HEK293T (cell line): Measurements from ENCODE around the gene TEX38.
"Not testable (repeated sequence)": the region's sequence is repeated elsewhere in the genome, so short reads cannot be mapped to it uniquely, and the experiment has no call there.

Experiments used
- CTCF ChIA-PET: fragments of 350-600 bp; formaldehyde crosslinking; extraction: SDS; loops from one replicate; lab custom pipeline; 2021; ENCODE audit warnings: antibody characterized with exemption, inconsistent platforms; lab: Yijun Ruan, JAX
- POLR2A ChIA-PET: fragments of 350-600 bp; formaldehyde crosslinking; extraction: SDS; loops from one replicate; lab custom pipeline; 2020; ENCODE audit warnings: antibody characterized with exemption, inconsistent platforms; lab: Yijun Ruan, JAX
- DNase-seq: peaks from one replicate; pipeline ENCODE4 v3.0.0; 2012; ENCODE audit warnings: mixed read lengths; ENCODE audit errors: extremely low spot score
- ARNT ChIP-seq: fragments of 450-650 bp; IDR thresholded peaks from 2 replicates; pipeline ENCODE4 v1.6.1; 2017; ENCODE audit warnings: mild to moderate bottlenecking
- BHLHE40 ChIP-seq: fragments of 450-650 bp; IDR thresholded peaks from 2 replicates; pipeline ENCODE4 v1.6.1; 2016; ENCODE audit warnings: mild to moderate bottlenecking, moderate library complexity, borderline replicate concordance
- CTBP1 ChIP-seq: fragments of 450-650 bp; IDR thresholded peaks from 2 replicates; pipeline ENCODE4 v1.6.1; 2016; ENCODE audit warnings: borderline replicate concordance
- ELF4 ChIP-seq: fragments of 450-650 bp; IDR thresholded peaks from 2 replicates; pipeline ENCODE4 v1.6.1; 2017; ENCODE audit warnings: antibody characterized with exemption
- FOXA1 ChIP-seq: fragments of 450-650 bp; IDR thresholded peaks from 2 replicates; pipeline ENCODE4 v1.6.1; 2016; ENCODE audit warnings: mild to moderate bottlenecking
- FOXK2 ChIP-seq: fragments of 450-650 bp; IDR thresholded peaks from 2 replicates; pipeline ENCODE4 v1.6.1; 2016; ENCODE audit warnings: mild to moderate bottlenecking
- FOXM1 ChIP-seq: fragments of 450-650 bp; IDR thresholded peaks from 2 replicates; pipeline ENCODE4 v1.6.1; 2017; ENCODE audit warnings: mild to moderate bottlenecking, borderline replicate concordance
- HDGF ChIP-seq: fragments of 450-650 bp; IDR thresholded peaks from 2 replicates; pipeline ENCODE4 v1.6.1; 2017; ENCODE audit warnings: antibody characterized with exemption, borderline replicate concordance
- L3MBTL2 ChIP-seq: fragments of 450-650 bp; conservative IDR thresholded peaks from 2 replicates; pipeline ENCODE4 v1.6.1; 2016; ENCODE audit warnings: mild to moderate bottlenecking
- LEF1 ChIP-seq: fragments of 450-650 bp; IDR thresholded peaks from 2 replicates; pipeline ENCODE4 v1.6.1; 2017; ENCODE audit warnings: mild to moderate bottlenecking, borderline replicate concordance
- NFRKB ChIP-seq: fragments of 450-650 bp; IDR thresholded peaks from 2 replicates; pipeline ENCODE4 v1.6.1; 2016; ENCODE audit warnings: mild to moderate bottlenecking, moderate library complexity
- SP1 ChIP-seq: fragments of 450-650 bp; IDR thresholded peaks from 2 replicates; pipeline ENCODE4 v1.6.1; 2017
- SUZ12 ChIP-seq: fragments of 450-650 bp; IDR thresholded peaks from 2 replicates; pipeline ENCODE4 v1.6.1; 2016; ENCODE audit warnings: mild to moderate bottlenecking
- TARDBP ChIP-seq: fragments of 450-650 bp; IDR thresholded peaks from 2 replicates; pipeline ENCODE4 v1.6.1; 2016
- ZNF384 ChIP-seq: fragments of 450-650 bp; IDR thresholded peaks from 2 replicates; pipeline ENCODE4 v1.6.1; 2016
- TF ChIP-seq, protein P1 (sequence below): fragments of 450-650 bp; IDR thresholded peaks from 2 replicates; pipeline ENCODE4 v1.6.1; 2016

TEX38 gene

GRCh38 chr1:46657775-46658174 is 13.9 kb upstream of the TEX38 start:
- TF ChIP-seq, protein P1, sequence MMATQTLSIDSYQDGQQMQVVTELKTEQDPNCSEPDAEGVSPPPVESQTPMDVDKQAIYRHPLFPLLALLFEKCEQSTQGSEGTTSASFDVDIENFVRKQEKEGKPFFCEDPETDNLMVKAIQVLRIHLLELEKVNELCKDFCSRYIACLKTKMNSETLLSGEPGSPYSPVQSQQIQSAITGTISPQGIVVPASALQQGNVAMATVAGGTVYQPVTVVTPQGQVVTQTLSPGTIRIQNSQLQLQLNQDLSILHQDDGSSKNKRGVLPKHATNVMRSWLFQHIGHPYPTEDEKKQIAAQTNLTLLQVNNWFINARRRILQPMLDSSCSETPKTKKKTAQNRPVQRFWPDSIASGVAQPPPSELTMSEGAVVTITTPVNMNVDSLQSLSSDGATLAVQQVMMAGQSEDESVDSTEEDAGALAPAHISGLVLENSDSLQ, result no peak
- no peak for TF ChIP-seq SUZ12
- no peak for TF ChIP-seq BHLHE40
- TF ChIP-seq ZNF384, result no peak
- no peak for TF ChIP-seq ARNT
- TF ChIP-seq SP1, result no peak
- no peak for TF ChIP-seq L3MBTL2
- TF ChIP-seq CTBP1, result no peak
- TF ChIP-seq FOXA1, result no peak
- TF ChIP-seq FOXK2, result no peak
- TF ChIP-seq LEF1, result no peak
- TF ChIP-seq HDGF, result no peak
- no peak for DNase-seq
- ChIA-PET CTCF (interaction anchor here (1.6 kb wide), 1 partner anchor 67 kb away, joined by 4 read pairs; no protein-coding TSS in a partner anchor), POLR2A (interaction anchor here (1.2 kb wide), 1 partner anchor 10 kb away, joined by 3 read pairs; the partner anchor contains the start of gene ATPAF1)

DNA sequence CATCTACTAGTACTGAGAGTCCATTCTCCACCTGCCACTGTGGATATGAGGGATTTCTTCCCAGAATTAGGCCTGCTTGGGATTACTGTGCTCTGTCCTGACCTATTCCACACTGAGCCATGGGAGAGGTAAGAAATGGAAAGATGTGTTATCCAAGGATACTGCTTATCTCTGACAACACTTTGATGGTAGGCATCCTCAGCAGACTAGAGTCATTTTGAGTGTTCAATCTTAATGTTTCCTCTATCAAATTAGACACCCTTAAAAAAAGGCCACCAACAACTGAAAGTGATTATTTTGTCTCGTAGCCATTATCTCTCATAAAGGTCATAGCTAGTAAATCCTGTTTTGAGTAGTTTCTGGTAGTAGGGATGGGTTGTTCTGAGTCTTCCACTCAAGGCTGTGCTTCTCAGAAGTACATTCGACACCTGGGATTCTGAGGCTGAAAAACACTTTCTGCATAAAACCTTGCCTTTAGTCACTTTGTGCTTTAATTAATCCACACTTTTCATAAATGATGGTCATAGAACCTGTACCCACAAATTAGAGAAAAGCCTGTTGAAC is 12.3 kb upstream of the TEX38 start:
- no peak for DNase-seq
- POLR2A ChIA-PET, result interaction anchor here (1.1 kb wide), 1 partner anchor 8 kb away, joined by 3 read pairs; no protein-coding TSS in a partner anchor
- no peak for TF ChIP-seq FOXM1
- no peak for TF ChIP-seq LEF1
- TF ChIP-seq FOXA1, result no peak
- TF ChIP-seq SUZ12, result no peak
- no peak for TF ChIP-seq HDGF
- CTCF ChIA-PET, result no interaction called here

GRCh38 chr1:46660116-46660515 is 11.5 kb upstream of the TEX38 start:
- CTCF ChIA-PET, POLR2A ChIA-PET, DNase-seq: not testable (repeated sequence)

GRCh38 chr1:46662919-46663318 is 8.7 kb upstream of the TEX38 start:
- CTCF ChIA-PET, DNase-seq, POLR2A ChIA-PET: not testable (repeated sequence)

- POLR2A ChIA-PET, result no interaction called here
- TF ChIP-seq TARDBP, result no peak
- no peak for TF ChIP-seq ARNT
- TF ChIP-seq CTBP1, result no peak
- no peak for TF ChIP-seq NFRKB
- no peak for TF ChIP-seq FOXM1
- TF ChIP-seq FOXK2, result no peak
- TF ChIP-seq SP1, result no peak
- TF ChIP-seq, protein P1, result no peak
- no peak for TF ChIP-seq BHLHE40
- no peak for TF ChIP-seq ZNF384
- no peak for TF ChIP-seq ELF4
- DNase-seq, result no peak
- CTCF ChIA-PET, result no interaction called here
These were observed 5.7 kb upstream of the TEX38 start for GRCh38 chr1:46665983-46666382.

DNA sequence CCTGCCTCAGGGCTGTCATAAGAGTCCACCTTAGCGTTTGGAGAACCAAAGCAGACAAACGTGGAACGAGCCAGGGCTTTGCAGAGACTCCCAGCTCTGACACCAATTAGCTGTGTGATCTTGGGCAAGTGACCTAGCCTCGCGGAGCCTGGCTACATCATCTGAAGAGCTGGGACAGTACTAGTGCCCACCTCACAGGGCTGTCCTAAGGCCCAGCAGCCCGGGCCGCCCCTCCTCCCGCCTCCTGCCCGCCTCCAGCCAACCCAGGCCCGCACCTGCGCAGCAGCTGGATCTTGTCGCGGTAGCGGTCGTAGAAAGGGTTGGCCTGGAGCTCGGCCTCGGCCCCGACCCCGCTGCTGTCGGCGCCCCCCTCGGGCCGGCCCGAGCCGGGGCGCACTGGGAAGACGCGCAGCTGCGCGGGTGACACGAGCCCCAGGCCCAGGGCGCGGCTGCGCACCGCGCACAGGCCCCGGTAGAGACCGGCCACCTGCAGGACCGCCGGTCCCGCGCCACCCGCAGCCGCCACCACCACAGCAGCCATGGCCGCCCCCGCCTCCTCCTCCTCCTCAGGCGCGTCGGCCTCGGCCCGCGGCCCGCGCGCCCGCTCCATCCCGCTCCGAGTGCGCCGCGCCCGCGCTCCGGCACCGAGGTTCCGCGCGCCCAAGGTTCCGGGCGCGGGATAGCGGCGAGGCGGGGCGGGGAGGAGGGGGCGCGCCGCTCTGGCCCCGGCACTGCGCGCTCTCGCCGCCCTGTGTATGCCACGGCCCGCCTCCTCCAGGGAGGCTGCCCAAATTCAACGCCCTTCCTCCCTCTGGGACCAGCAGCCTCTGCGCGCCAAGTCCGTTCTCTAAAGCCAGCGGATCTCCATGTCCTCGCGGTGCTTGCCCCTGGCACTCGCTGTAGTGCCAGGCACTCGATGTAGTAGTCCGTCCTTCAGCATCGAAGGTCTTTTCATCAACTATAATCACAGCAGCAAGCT is 3.6 kb upstream of the TEX38 start, which contains the start of gene ATPAF1:
Gene ATPAF1 (minus strand): TSS at position 583 of the 979 bp plus-strand sequence. CDS start 42 bp downstream, at position 541.
- TF ChIP-seq ARNT (peak; percentile 81), SP1 (no peak), FOXM1 (peak; percentile 78), L3MBTL2 (peak; percentile 85), NFRKB (no peak), BHLHE40 (no peak), FOXA1 (no peak), CTBP1 (no peak), SUZ12 (no peak), LEF1 (peak; percentile 80; the same call in 1 of the 2 replicates), TARDBP (no peak)
- CTCF ChIA-PET, result no interaction called here
- POLR2A ChIA-PET, result interaction anchor here (0.7 to 1.6 kb wide), 10 partner anchors 9 to 511 kb away, joined by 3 to 5 read pairs (median 4); partner anchors contain the start of gene EFCAB14
- DNase-seq, result peak; percentile 89

DNA sequence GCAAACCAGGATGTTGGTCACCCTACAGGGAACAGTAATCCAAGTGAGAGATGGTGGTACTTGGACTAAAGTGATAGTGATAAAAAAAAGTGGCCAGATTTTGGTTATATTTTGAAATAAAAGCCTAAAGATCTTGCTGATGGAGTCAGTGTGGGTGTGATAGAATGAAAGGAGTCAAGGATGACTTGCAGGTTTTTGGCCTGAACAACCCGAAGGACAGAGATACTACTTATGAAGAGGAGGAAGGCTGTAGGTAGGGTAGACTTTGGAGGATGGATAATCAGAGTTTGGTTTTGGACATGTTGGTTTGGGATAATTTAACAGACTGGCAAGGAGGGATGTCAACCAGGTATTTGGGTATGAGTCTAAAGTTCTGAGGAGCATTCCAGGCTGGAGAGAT is 1.5 kb upstream of the TEX38 start:
- ChIA-PET CTCF (no interaction called here), POLR2A (no interaction called here)
- TF ChIP-seq FOXK2 (no peak), FOXA1 (no peak), CTBP1 (no peak), ELF4 (no peak), LEF1 (no peak), L3MBTL2 (no peak), SP1 (no peak), TARDBP (no peak), NFRKB (no peak), FOXM1 (no peak), SUZ12 (no peak), ARNT (no peak)
- TF ChIP-seq, protein P1, result no peak
- no peak for DNase-seq
